ENCODE data around the gene CYTH1.
A peak's percentile ranks its signal among the peaks of the same experiment; 100 is the strongest.

The CYTH1 gene

GRCh38 chr17:78714534-78714933 lies 67.5 kb downstream of the CYTH1 start:
- Histone ChIP-seq H3K9me3 (no peaks in the 10 kb centered on the region), H3K36me3 (no peaks in the 10 kb centered on the region), H3K27me3 (no peaks in the 10 kb centered on the region), H3K4me1 (peaks cover 24% of the 10 kb centered on the region), H3K4me3 (ENCODE audit: low read depth, low read length) (no peak overlapping the region)
- no peak for TF ChIP-seq CTCF (IDR thresholded peaks at IDR 0.05; ENCODE audit: low read depth, low read length)
- DNase-seq = no peak

- no peaks in the 10 kb centered on the region for H3K9me3 ChIP-seq
- TF ChIP-seq CTCF (IDR thresholded peaks at IDR 0.05; ENCODE audit: low read depth, low read length) = no peak
- H3K4me1 ChIP-seq = peaks cover 21% of the 10 kb centered on the region
Observed at GRCh38 chr17:78712043-78712442, 70.0 kb downstream of the CYTH1 start.

GRCh38 chr17:78710607-78711006 lies 71.5 kb downstream of the CYTH1 start:
- no peak for TF ChIP-seq CTCF (IDR thresholded peaks at IDR 0.05; ENCODE audit: low read depth, low read length)
- Histone ChIP-seq H3K36me3 (peaks cover 4% of the 10 kb centered on the region; the same call in 1 of the 2 replicates), H3K4me3 (ENCODE audit: low read depth, low read length) (no peak overlapping the region), H3K4me1 (peaks cover 13% of the 10 kb centered on the region), H3K27me3 (no peaks in the 10 kb centered on the region), H3K9me3 (no peaks in the 10 kb centered on the region)
- no peak for DNase-seq

More at GRCh38 chr17:78712043-78712442, 70.0 kb downstream of the CYTH1 start:
- peaks cover 4% of the 10 kb centered on the region; the same call in 1 of the 2 replicates for H3K36me3 ChIP-seq
- H3K4me3 ChIP-seq (ENCODE audit: low read depth, low read length) = no peak overlapping the region
- no peak for DNase-seq
- H3K27me3 ChIP-seq = no peaks in the 10 kb centered on the region

GRCh38 chr17:78709751-78710181 lies 72.3 kb downstream of the CYTH1 start:
- TF ChIP-seq CTCF (IDR thresholded peaks at IDR 0.05; ENCODE audit: low read depth, low read length) = no peak
- no peak for DNase-seq
- no peaks in the 10 kb centered on the region for H3K27me3 ChIP-seq
- peaks cover 14% of the 10 kb centered on the region for H3K4me1 ChIP-seq
- peaks cover 4% of the 10 kb centered on the region; the same call in 1 of the 2 replicates for H3K36me3 ChIP-seq
- H3K4me3 ChIP-seq (ENCODE audit: low read depth, low read length) = no peak overlapping the region
- H3K9me3 ChIP-seq = no peaks in the 10 kb centered on the region

- no peak for DNase-seq
- peaks cover 4% of the 10 kb centered on the region; the same call in 1 of the 2 replicates for H3K36me3 ChIP-seq
- H3K27me3 ChIP-seq = no peaks in the 10 kb centered on the region
- H3K4me3 ChIP-seq (ENCODE audit: low read depth, low read length) = no peak overlapping the region
- H3K4me1 ChIP-seq = peaks cover 16% of the 10 kb centered on the region
- H3K9me3 ChIP-seq = no peaks in the 10 kb centered on the region
- TF ChIP-seq CTCF (IDR thresholded peaks at IDR 0.05; ENCODE audit: low read depth, low read length) = no peak
Observed at GRCh38 chr17:78709119-78709681, 72.9 kb downstream of the CYTH1 start.

- Histone ChIP-seq H3K4me3 (ENCODE audit: low read depth, low read length) (no peak overlapping the region), H3K4me1 (peaks cover 16% of the 10 kb centered on the region), H3K36me3 (peaks cover 4% of the 10 kb centered on the region; the same call in 1 of the 2 replicates), H3K9me3 (no peaks in the 10 kb centered on the region), H3K27me3 (no peaks in the 10 kb centered on the region)
- peak; percentile 99 for TF ChIP-seq CTCF (IDR thresholded peaks at IDR 0.05; ENCODE audit: low read depth, low read length)
- DNase-seq = peak; percentile 79
Observed at GRCh38 chr17:78708510-78708973, 73.5 kb downstream of the CYTH1 start.
